Superior temporal gyrus (tissue), 1 donor: ENCODE results near the gene DTX4.

Experiments used
- DNase-seq: peaks from one replicate; pipeline ENCODE4 v3.0.0-alpha.2; 2016; ENCODE audit errors: extremely low spot score

Gene DTX4

GRCh38 chr11:59173080-59173963, 1.4 kb downstream of the DTX4 start:
- DNase-seq, result no peak

- DNase-seq, result no peak
These were observed 2.2 kb downstream of the DTX4 start for GRCh38 chr11:59173964-59174663.

GRCh38 chr11:59174664-59175033, 2.7 kb downstream of the DTX4 start:
- DNase-seq, result no peak

GRCh38 chr11:59175091-59175501, 3.2 kb downstream of the DTX4 start:
- DNase-seq, result no peak

- no peak for DNase-seq
These were observed 4.4 kb downstream of the DTX4 start for GRCh38 chr11:59176330-59176729.

- DNase-seq, result no peak
These were observed 6.5 kb downstream of the DTX4 start for GRCh38 chr11:59178402-59178801.

GRCh38 chr11:59179121-59179520, 7.2 kb downstream of the DTX4 start:
- DNase-seq, result no peak

- DNase-seq, result peak; percentile 53
These were observed 8.3 kb downstream of the DTX4 start for GRCh38 chr11:59180168-59180776.

GRCh38 chr11:59180907-59181306, 9.0 kb downstream of the DTX4 start:
- DNase-seq, result no peak

- DNase-seq, result no peak
These were observed 10.0 kb downstream of the DTX4 start for GRCh38 chr11:59181746-59182456.

- no peak for DNase-seq
These were observed 10.7 kb downstream of the DTX4 start for GRCh38 chr11:59182457-59183151.

GRCh38 chr11:59183771-59184170, 11.8 kb downstream of the DTX4 start:
- no peak for DNase-seq

GRCh38 chr11:59184691-59185339, 12.9 kb downstream of the DTX4 start:
- DNase-seq, result no peak

- DNase-seq, result no peak
These were observed 13.5 kb downstream of the DTX4 start for GRCh38 chr11:59185386-59185945.

- no peak for DNase-seq
These were observed 14.2 kb downstream of the DTX4 start for GRCh38 chr11:59186130-59186594.

- no peak for DNase-seq
These were observed 15.1 kb downstream of the DTX4 start for GRCh38 chr11:59187035-59187434.

- DNase-seq, result no peak
These were observed 15.7 kb downstream of the DTX4 start for GRCh38 chr11:59187587-59187986.

- DNase-seq, result no peak
These were observed 17.0 kb downstream of the DTX4 start for GRCh38 chr11:59188954-59189353.

GRCh38 chr11:59189986-59190385, 18.1 kb downstream of the DTX4 start:
- no peak for DNase-seq

- no peak for DNase-seq
These were observed 19.2 kb downstream of the DTX4 start for GRCh38 chr11:59191095-59191494.
